ENCODE measurements around the gene ENTPD8. TPM values are rescaled to one million over a fixed set of nuclear protein-coding genes. Genes with fewer than 3 reads are reported as not detected.

ENTPD8 gene
- total and polyA plus RNA-seq, 2 of the 13 experiments (the other 11 are each of a cell fraction or from before 2014, with no cell fraction given), result 0.26 to 0.44 TPM

DNA sequence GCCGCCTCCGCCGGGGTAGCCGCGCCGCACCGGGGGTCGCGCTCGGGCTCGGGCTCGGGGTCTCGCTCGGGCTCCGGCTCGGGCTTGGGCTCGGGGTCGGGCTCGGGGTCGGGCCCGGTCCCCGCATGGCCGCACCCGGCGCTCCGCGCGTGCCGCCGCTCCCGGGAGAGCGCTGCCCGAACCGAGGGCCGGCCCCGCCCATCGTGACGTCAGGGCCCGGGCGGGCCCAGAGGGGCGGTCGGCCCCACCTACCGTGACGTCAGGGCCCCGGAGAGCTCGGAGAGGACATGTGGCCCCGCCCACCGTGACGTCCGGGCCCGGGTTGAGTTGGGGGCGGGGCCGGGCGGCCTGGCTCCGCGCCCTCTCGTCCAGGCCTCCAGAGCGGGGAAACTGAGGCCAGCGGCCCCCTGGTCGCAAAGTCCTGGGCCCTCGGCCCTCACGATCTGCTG lies 18.0 kb upstream of the ENTPD8 start, which contains the start of gene NSMF:
TSS of gene NSMF (minus strand) at position 183 of the 449 bp plus-strand sequence. CDS start 232 bp downstream, outside the sequence.
- peaks cover 28% of the 10 kb centered on the region for H3K79me2 ChIP-seq (ENCODE audit: insufficient read depth, low read length)
- DNase-seq (ENCODE audit: low spot score) (peak; percentile 77), ATAC-seq (peak; percentile 24), FAIRE-seq (peak; percentile 18)
- peaks cover 81% of the 10 kb centered on the region for H3K4me1 ChIP-seq (ENCODE audit: insufficient read depth, low read length)
- ChIA-PET POLR2A (interaction anchor here (0.6 to 1.9 kb wide), 9 partner anchors 10 to 1096 kb away, joined by 3 to 12 read pairs (median 3); partner anchors contain the start of genes ENTPD8, EXD3, NOXA1 and TUBB4B), CTCF (ENCODE audit: low intra/inter-chr PET ratio, low total read pairs) (no interaction called here)
- no TSS peak for BruUV-seq (replicated peaks)
- H3K9ac ChIP-seq (ENCODE audit: insufficient read depth, low read depth, low read length), result peak within 1 kb of the TSS; percentile 97
- H3K9me3 ChIP-seq (ENCODE audit: low read length), result no peaks in the 10 kb centered on the region
- no peak within 1 kb of the TSS for H2AFZ ChIP-seq (ENCODE audit: low read length)
- H3K36me3 ChIP-seq (replicated peaks in 1 of 2; ENCODE audit: control insufficient read depth in 1 of 2, insufficient read depth in 2 of 2, low read length in 2 of 2), result peaks cover 4 to 19% of the 10 kb centered on the region in 2 experiments; a peak in 4 of 5 replicates
- in situ Hi-C loops (cut with HindIII; ENCODE audit: extremely low pct_ligation_motif_present, low pct_unique_long_range_greater_than_20kb) (no loop called here), intact Hi-C loops (cut with micrococcal nuclease; ENCODE audit: unreplicated experiment) (no loop called here)
- peaks cover 11% of the 10 kb centered on the region; the same call in 1 of the 2 replicates for H4K20me1 ChIP-seq (ENCODE audit: insufficient read depth, low read length)
- peak within 1 kb of the TSS; percentile 99 for H3K27ac ChIP-seq (ENCODE audit: extremely low read length, insufficient read depth, low read length)
- 1% methylated on average over 12 of the region's 62 CpGs for WGBS (ENCODE audit: low lambda C conversion rate)
- H3K4me3 ChIP-seq (replicated peaks in 1 of 3; ENCODE audit: insufficient read depth in 1 of 3, low read depth in 2 of 3, low read length in 3 of 3), result peak within 1 kb of the TSS; percentile 68 to 95 (median 95)
- H3K27me3 ChIP-seq (ENCODE audit: control insufficient read depth in 1 of 2, insufficient read depth in 2 of 2, low read length in 2 of 2), result no peaks in the 10 kb centered on the region
- H3K4me2 ChIP-seq (ENCODE audit: low read depth, low read length), result peak within 1 kb of the TSS; percentile 96
- TF ChIP-seq, protein P1, sequence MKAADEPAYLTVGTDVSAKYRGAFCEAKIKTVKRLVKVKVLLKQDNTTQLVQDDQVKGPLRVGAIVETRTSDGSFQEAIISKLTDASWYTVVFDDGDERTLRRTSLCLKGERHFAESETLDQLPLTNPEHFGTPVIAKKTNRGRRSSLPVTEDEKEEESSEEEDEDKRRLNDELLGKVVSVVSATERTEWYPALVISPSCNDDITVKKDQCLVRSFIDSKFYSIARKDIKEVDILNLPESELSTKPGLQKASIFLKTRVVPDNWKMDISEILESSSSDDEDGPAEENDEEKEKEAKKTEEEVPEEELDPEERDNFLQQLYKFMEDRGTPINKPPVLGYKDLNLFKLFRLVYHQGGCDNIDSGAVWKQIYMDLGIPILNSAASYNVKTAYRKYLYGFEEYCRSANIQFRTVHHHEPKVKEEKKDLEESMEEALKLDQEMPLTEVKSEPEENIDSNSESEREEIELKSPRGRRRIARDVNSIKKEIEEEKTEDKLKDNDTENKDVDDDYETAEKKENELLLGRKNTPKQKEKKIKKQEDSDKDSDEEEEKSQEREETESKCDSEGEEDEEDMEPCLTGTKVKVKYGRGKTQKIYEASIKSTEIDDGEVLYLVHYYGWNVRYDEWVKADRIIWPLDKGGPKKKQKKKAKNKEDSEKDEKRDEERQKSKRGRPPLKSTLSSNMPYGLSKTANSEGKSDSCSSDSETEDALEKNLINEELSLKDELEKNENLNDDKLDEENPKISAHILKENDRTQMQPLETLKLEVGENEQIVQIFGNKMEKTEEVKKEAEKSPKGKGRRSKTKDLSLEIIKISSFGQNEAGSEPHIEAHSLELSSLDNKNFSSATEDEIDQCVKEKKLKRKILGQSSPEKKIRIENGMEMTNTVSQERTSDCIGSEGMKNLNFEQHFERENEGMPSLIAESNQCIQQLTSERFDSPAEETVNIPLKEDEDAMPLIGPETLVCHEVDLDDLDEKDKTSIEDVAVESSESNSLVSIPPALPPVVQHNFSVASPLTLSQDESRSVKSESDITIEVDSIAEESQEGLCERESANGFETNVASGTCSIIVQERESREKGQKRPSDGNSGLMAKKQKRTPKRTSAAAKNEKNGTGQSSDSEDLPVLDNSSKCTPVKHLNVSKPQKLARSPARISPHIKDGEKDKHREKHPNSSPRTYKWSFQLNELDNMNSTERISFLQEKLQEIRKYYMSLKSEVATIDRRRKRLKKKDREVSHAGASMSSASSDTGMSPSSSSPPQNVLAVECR (CRISPR knock-in tag; IDR thresholded peaks at IDR 0.05; ENCODE audit: borderline replicate concordance), result peak; percentile 33; the same call in 1 of the 2 replicates
- TF ChIP-seq ZNF703 (CRISPR knock-in tag; IDR thresholded peaks at IDR 0.05; ENCODE audit: borderline replicate concordance), result 0 out of 2 replicates have a peak, but pooled peaks have one; percentile 14
- no peak for TF ChIP-seq IKZF1 (IDR thresholded peaks at IDR 0.05)
- TF ChIP-seq ZKSCAN5 (CRISPR knock-in tag; IDR thresholded peaks at IDR 0.05), result no peak
- peak; percentile 67 for TF ChIP-seq MED1 (CRISPR knock-in tag; IDR thresholded peaks at IDR 0.05)
- 0 out of 2 replicates have a peak, but pooled peaks have one; percentile 17 for TF ChIP-seq MEIS2 (CRISPR knock-in tag; IDR thresholded peaks at IDR 0.05)
- TF ChIP-seq, protein P2, sequence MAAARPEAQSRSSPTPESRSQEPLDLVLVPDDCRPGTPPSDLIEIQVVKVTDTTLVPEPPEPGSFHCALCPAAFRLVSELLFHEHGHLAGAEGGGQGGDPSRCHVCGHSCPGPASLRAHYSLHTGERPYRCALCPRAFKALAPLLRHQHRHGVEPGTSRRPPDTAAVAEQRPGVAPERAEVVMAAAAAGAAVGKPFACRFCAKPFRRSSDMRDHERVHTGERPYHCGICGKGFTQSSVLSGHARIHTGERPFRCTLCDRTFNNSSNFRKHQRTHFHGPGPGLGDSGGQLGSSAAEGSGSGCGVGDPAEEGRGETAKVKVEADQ (CRISPR knock-in tag; IDR thresholded peaks at IDR 0.05; ENCODE audit: borderline replicate concordance), result peak; percentile 65; the same call in 1 of the 2 replicates
- TF ChIP-seq MXI1 (IDR thresholded peaks at IDR 0.05; ENCODE audit: borderline replicate concordance, low read depth, low read length), result peak; percentile 83; the same call in 1 of the 3 replicates
- TF ChIP-seq, protein P3, sequence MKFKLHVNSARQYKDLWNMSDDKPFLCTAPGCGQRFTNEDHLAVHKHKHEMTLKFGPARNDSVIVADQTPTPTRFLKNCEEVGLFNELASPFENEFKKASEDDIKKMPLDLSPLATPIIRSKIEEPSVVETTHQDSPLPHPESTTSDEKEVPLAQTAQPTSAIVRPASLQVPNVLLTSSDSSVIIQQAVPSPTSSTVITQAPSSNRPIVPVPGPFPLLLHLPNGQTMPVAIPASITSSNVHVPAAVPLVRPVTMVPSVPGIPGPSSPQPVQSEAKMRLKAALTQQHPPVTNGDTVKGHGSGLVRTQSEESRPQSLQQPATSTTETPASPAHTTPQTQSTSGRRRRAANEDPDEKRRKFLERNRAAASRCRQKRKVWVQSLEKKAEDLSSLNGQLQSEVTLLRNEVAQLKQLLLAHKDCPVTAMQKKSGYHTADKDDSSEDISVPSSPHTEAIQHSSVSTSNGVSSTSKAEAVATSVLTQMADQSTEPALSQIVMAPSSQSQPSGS (CRISPR knock-in tag; IDR thresholded peaks at IDR 0.05), result peak; percentile 51; the same call in 1 of the 2 replicates
- TF ChIP-seq ZNF256 (CRISPR knock-in tag; conservative IDR thresholded peaks at IDR 0.05), result 0 out of 2 replicates have a peak, but pooled peaks have one; percentile 68
- TF ChIP-seq, protein P4, sequence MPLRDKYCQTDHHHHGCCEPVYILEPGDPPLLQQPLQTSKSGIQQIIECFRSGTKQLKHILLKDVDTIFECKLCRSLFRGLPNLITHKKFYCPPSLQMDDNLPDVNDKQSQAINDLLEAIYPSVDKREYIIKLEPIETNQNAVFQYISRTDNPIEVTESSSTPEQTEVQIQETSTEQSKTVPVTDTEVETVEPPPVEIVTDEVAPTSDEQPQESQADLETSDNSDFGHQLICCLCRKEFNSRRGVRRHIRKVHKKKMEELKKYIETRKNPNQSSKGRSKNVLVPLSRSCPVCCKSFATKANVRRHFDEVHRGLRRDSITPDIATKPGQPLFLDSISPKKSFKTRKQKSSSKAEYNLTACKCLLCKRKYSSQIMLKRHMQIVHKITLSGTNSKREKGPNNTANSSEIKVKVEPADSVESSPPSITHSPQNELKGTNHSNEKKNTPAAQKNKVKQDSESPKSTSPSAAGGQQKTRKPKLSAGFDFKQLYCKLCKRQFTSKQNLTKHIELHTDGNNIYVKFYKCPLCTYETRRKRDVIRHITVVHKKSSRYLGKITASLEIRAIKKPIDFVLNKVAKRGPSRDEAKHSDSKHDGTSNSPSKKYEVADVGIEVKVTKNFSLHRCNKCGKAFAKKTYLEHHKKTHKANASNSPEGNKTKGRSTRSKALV (CRISPR knock-in tag; IDR thresholded peaks at IDR 0.05), result no peak
- 0 out of 2 replicates have a peak, but pooled peaks have one; percentile 11 for TF ChIP-seq MXD4 (CRISPR knock-in tag; IDR thresholded peaks at IDR 0.05)
- no peak for TF ChIP-seq MIER2 (CRISPR knock-in tag; IDR thresholded peaks at IDR 0.05)
- TF ChIP-seq CREB1 (IDR thresholded peaks at IDR 0.05), result peak; percentile 99
- TF ChIP-seq CREB1 (CRISPR knock-in tag; IDR thresholded peaks at IDR 0.05), result no peak
- no peak for TF ChIP-seq SP1 (IDR thresholded peaks at IDR 0.05)
- peak; percentile 93 for TF ChIP-seq SP1 (CRISPR knock-in tag; IDR thresholded peaks at IDR 0.05)
- no peak for TF ChIP-seq PHF5A (CRISPR knock-in tag; IDR thresholded peaks at IDR 0.05; ENCODE audit: low read depth, unreplicated experiment)
